GM13977 (cell line): ENCODE data around the gene TAC3.

Experiments
- DNase-seq: peaks from one replicate; pipeline ENCODE4 v3.0.0; 2012; ENCODE audit warnings: low spot score
- CTCF ChIP-seq: IDR thresholded peaks from 2 replicates; pipeline ENCODE4 v1.5.1; 2012; ENCODE audit warnings: mild to moderate bottlenecking, control low read depth; ENCODE audit not compliant: insufficient read depth; ENCODE audit errors: extremely low read depth, missing control alignments
- in situ Hi-C: fragments of 300-500 bp; cut with MboI; formaldehyde crosslinking; loops from one replicate; pipeline ENCODE4 v1.12.0; 2022; ENCODE audit warnings: low sequenced_read_pairs, low pct_unique_long_range_greater_than_20kb, mixed read lengths, inconsistent platforms; ENCODE audit not compliant: unreplicated experiment

Gene TAC3

GRCh38 chr12:57046086-57046791, 29.9 kb upstream of the TAC3 start:
- no peak for DNase-seq
- TF ChIP-seq CTCF: no peak
- in situ Hi-C loops: no loop called here

DNA sequence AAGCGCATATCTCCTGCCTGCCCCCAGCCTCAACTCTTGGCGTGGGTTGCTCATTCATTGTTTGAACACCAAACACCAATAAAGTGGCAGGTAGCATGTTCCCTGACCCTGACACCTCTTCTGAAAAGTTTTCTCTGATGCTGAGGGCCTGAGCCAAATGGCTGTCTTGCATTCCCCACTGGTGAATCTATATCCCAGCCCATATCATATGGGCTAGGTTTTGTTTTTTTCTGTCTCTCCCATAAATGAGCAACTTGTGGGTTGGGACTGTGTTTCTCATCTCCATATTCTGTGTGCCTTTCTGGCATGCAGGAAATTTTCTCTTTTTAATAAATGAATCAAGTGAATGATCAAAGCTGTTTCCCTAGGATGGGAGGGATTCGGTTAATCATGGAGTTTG, 28.6 kb upstream of the TAC3 start:
- no peak for DNase-seq
- in situ Hi-C loops: no loop called here
- TF ChIP-seq CTCF: no peak

DNA sequence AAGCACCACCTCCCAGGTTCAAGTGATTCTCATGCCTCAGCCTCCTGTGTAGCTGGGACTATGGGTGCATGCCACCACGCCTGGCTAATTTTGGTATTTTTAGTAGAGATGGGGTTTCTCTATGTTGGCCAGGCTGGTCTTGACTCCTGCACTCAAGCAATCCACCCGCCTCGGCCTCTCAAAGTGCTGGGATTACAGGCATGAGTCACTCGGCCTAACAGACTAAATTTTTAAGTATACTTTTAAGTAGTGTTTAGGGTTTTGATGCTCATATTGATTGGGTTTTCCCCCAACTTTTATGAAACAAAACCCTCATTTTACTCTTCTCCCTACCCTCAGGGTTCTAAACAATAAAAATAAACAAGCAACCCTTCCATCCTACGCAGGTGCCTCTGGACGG, 28.1 kb upstream of the TAC3 start:
- no peak for TF ChIP-seq CTCF
- no peak for DNase-seq
- in situ Hi-C loops: no loop called here

DNA sequence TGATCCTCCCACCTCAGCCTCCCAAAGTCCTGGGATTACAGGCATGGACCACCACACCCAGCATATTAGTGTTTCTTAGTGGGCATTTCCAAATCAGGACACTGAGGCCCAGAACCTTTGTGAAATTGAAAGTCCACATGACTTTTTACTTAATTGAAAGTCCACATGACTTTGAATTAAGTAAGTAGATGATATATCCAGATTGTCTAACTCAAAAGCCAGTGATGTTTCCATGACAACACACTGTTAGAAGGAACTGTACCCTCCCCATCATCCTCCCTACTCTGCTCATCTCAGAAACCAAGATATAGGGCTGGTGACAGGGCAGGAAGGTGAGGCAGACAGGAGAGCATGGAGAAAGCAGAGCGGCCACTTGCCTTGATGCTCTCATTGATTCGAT, 26.4 kb upstream of the TAC3 start:
- DNase-seq: no peak
- TF ChIP-seq CTCF: no peak
- in situ Hi-C loops: no loop called here

DNA sequence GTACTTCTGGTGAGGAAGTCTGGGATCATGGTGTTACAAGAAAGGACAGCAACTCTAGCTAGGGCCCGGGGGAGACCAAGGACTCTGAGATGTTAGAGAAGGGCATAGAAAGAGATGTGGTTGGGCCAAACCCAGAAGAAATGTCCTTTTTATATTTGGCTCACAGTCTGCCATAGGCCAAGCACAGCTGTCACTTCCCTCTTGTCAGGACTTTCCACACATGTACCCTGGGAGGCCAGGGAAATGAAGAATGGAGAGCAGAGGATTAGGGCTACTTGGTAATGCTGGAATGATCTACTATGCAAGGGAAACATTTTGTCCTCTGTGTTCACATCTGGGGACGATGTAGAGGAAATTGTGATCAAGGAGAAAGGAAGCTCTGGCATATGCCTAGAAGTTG, 24.4 kb upstream of the TAC3 start:
- in situ Hi-C loops: no loop called here
- no peak for DNase-seq
- TF ChIP-seq CTCF: no peak

- no peak for DNase-seq
- TF ChIP-seq CTCF: no peak
- in situ Hi-C loops: no loop called here
Measured at GRCh38 chr12:57040211-57040610, 23.9 kb upstream of the TAC3 start.
